Measurements from ENCODE around the gene RAD51B.

- TF ChIP-seq, protein P1, sequence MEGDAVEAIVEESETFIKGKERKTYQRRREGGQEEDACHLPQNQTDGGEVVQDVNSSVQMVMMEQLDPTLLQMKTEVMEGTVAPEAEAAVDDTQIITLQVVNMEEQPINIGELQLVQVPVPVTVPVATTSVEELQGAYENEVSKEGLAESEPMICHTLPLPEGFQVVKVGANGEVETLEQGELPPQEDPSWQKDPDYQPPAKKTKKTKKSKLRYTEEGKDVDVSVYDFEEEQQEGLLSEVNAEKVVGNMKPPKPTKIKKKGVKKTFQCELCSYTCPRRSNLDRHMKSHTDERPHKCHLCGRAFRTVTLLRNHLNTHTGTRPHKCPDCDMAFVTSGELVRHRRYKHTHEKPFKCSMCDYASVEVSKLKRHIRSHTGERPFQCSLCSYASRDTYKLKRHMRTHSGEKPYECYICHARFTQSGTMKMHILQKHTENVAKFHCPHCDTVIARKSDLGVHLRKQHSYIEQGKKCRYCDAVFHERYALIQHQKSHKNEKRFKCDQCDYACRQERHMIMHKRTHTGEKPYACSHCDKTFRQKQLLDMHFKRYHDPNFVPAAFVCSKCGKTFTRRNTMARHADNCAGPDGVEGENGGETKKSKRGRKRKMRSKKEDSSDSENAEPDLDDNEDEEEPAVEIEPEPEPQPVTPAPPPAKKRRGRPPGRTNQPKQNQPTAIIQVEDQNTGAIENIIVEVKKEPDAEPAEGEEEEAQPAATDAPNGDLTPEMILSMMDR (IDR thresholded peaks at IDR 0.05; ENCODE audit: low read length), result no peak
- TF ChIP-seq EZH2 (optimal IDR thresholded peaks at IDR 0.05; ENCODE audit: low read depth, low read length) (no peak), EZH2phosphoT487 (IDR thresholded peaks at IDR 0.05; ENCODE audit: low read length) (no peak)
These were observed 770.6 kb downstream of the RAD51B start for GRCh38 chr14:68590201-68590522.
